ENCODE data around the gene GNB1L. TPM values are rescaled to one million over a fixed set of nuclear protein-coding genes. Genes with fewer than 3 reads are reported as not detected.
A peak's percentile ranks its signal among the peaks of the same experiment; 100 is the strongest.

The GNB1L gene
- total RNA-seq, 1 donor from 2014 or later, result 13.8 TPM

GRCh38 chr22:19849835-19850762, 4.6 kb downstream of the GNB1L start:
- Mint-ChIP-seq H3K4me3 (peak overlapping the region; percentile 69), H3K27me3 (ENCODE audit: low read depth) (no peaks in the 10 kb centered on the region), H3K4me1 (peaks cover 22% of the 10 kb centered on the region), H3K36me3 (ENCODE audit: low read depth) (peaks cover 4% of the 10 kb centered on the region), H3K27ac (ENCODE audit: unreplicated experiment) (peak overlapping the region; percentile 75), H3K9me3 (no peaks in the 10 kb centered on the region)
- TF ChIP-seq CTCF (conservative IDR thresholded peaks at IDR 0.05), result no peak
- no peak for DNase-seq (ENCODE audit: low read depth, low spot score)

- TF ChIP-seq CTCF (conservative IDR thresholded peaks at IDR 0.05), result no peak
- no peak for DNase-seq (ENCODE audit: low read depth, low spot score)
- peaks cover 16% of the 10 kb centered on the region for H3K4me1 Mint-ChIP-seq
Measured at GRCh38 chr22:19848298-19849224, 6.1 kb downstream of the GNB1L start.

GRCh38 chr22:19847345-19847632, 7.4 kb downstream of the GNB1L start:
- Mint-ChIP-seq H3K27me3 (ENCODE audit: low read depth) (no peaks in the 10 kb centered on the region), H3K36me3 (ENCODE audit: low read depth) (peaks cover 4% of the 10 kb centered on the region), H3K9me3 (no peaks in the 10 kb centered on the region), H3K27ac (ENCODE audit: unreplicated experiment) (no peak overlapping the region), H3K4me3 (no peak overlapping the region), H3K4me1 (peaks cover 3% of the 10 kb centered on the region)
- DNase-seq (ENCODE audit: low read depth, low spot score), result no peak
- TF ChIP-seq CTCF (conservative IDR thresholded peaks at IDR 0.05), result no peak

More at GRCh38 chr22:19848298-19849224, 6.1 kb downstream of the GNB1L start:
- H3K27ac Mint-ChIP-seq (ENCODE audit: unreplicated experiment), result no peak overlapping the region
- no peaks in the 10 kb centered on the region for H3K9me3 Mint-ChIP-seq
- peak overlapping the region; percentile 23 for H3K4me3 Mint-ChIP-seq
- peaks cover 4% of the 10 kb centered on the region for H3K36me3 Mint-ChIP-seq (ENCODE audit: low read depth)
- H3K27me3 Mint-ChIP-seq (ENCODE audit: low read depth), result no peaks in the 10 kb centered on the region

- Mint-ChIP-seq H3K4me1 (no peaks in the 10 kb centered on the region), H3K27ac (ENCODE audit: unreplicated experiment) (no peak overlapping the region), H3K36me3 (ENCODE audit: low read depth) (peaks cover 4% of the 10 kb centered on the region), H3K4me3 (no peak overlapping the region), H3K9me3 (no peaks in the 10 kb centered on the region), H3K27me3 (ENCODE audit: low read depth) (no peaks in the 10 kb centered on the region)
- no peak for DNase-seq (ENCODE audit: low read depth, low spot score)
- TF ChIP-seq CTCF (conservative IDR thresholded peaks at IDR 0.05), result no peak
Measured at GRCh38 chr22:19846620-19847344, 7.9 kb downstream of the GNB1L start.

- DNase-seq (ENCODE audit: low read depth, low spot score), result no peak
- Mint-ChIP-seq H3K27ac (ENCODE audit: unreplicated experiment) (no peak overlapping the region), H3K4me3 (peak overlapping the region; percentile 32)
Measured at GRCh38 chr22:19845054-19845722, 9.5 kb downstream of the GNB1L start.

More at GRCh38 chr22:19845054-19845722, 9.5 kb downstream of the GNB1L start:
- no peaks in the 10 kb centered on the region for H3K4me1 Mint-ChIP-seq
- no peaks in the 10 kb centered on the region for H3K27me3 Mint-ChIP-seq (ENCODE audit: low read depth)
- H3K9me3 Mint-ChIP-seq, result no peaks in the 10 kb centered on the region
- peaks cover 4% of the 10 kb centered on the region for H3K36me3 Mint-ChIP-seq (ENCODE audit: low read depth)
- no peak for TF ChIP-seq CTCF (conservative IDR thresholded peaks at IDR 0.05)

All from neural crest cell (in vitro differentiated cells).